Lung (tissue), 12 donors: Measurements from ENCODE around the gene SOX10. TPM values are rescaled to one million over a fixed set of nuclear protein-coding genes. Genes with fewer than 3 reads are reported as not detected.

Source experiments
- ATAC-seq: fragments of 200-7000 bp; cut with Tn5 transposase; one replicate; pipeline ENCODE4 v1.9.1; 2020; ENCODE audit warnings: moderate number of reproducible peaks; ENCODE audit not compliant: insufficient read depth, low FRiP score
- DNase-seq, 3 donors: peaks; one replicate each; pipeline ENCODE4 v3.0.0-alpha.2; 2013 to 2017
- H3K27ac ChIP-seq, 2 donors: one replicate each; pipeline ENCODE4 v1.5.1; 2013; ENCODE audit warnings: mild to moderate bottlenecking in 2 of 2, moderate library complexity in 2 of 2, control low read depth in 1 of 2, inconsistent platforms in 1 of 2, low read depth in 1 of 2, low read length in 1 of 2
- H3K27me3 ChIP-seq, 3 donors: one replicate each; pipeline ENCODE4 v1.5.1; 2013; ENCODE audit warnings: low read length in 2 of 3; ENCODE audit not compliant: control insufficient read depth in 3 of 3, insufficient read depth in 3 of 3
- H3K36me3 ChIP-seq, 4 donors: one replicate each; pipeline ENCODE4 v1.5.1; 2013; ENCODE audit warnings: low read length in 4 of 4, mild to moderate bottlenecking in 1 of 4, moderate library complexity in 1 of 4; ENCODE audit not compliant: control insufficient read depth in 4 of 4, insufficient read depth in 4 of 4
- H3K4me1 ChIP-seq, 5 donors: one replicate each; pipeline ENCODE4 v1.5.1; 2013; ENCODE audit warnings: low read length in 5 of 5, mild to moderate bottlenecking in 2 of 5, moderate library complexity in 1 of 5; ENCODE audit not compliant: control insufficient read depth in 5 of 5, insufficient read depth in 5 of 5
- H3K4me3 ChIP-seq: one replicate; pipeline ENCODE4 v1.5.1; 2013; ENCODE audit warnings: mild to moderate bottlenecking, control low read depth, moderate library complexity
- H3K9ac ChIP-seq, 2 donors: one replicate each; pipeline ENCODE4 v1.5.1; 2013; ENCODE audit warnings: low read length in 2 of 2, control low read depth in 1 of 2; ENCODE audit not compliant: insufficient read depth in 1 of 2
- H3K9me3 ChIP-seq, 4 donors: one replicate each; pipeline ENCODE4 v1.5.1; 2013; ENCODE audit warnings: low read length in 3 of 4, mild to moderate bottlenecking in 1 of 4, moderate library complexity in 1 of 4; ENCODE audit not compliant: control insufficient read depth in 4 of 4, insufficient read depth in 3 of 4
- CTCF ChIP-seq: IDR thresholded peaks from 2 replicates; pipeline ENCODE4 v1.5.1; 2012; ENCODE audit warnings: mild to moderate bottlenecking; ENCODE audit errors: control extremely low read depth, extremely low read depth
- WGBS, 2 donors: extraction: QIAGEN DNeasy Blood & Tissue Kit; methylation state at CpG; one replicate each; pipeline ENCODE4 v1.1.7; 2013; 5-methylcytosine and 5-hydroxymethylcytosine counted together
- polyA plus RNA-seq, 2 donors: library from polyadenylated mRNA; stranded (reverse); fragments of 200-250 nt; gene quantifications; one replicate each; pipeline ENCODE4 v1.2.1, GENCODE V29; 2013
- total RNA-seq, 2 donors: library from RNA; depleted of rRNA in 1 of 2; stranded (reverse); fragments of >200 nt in 1 of 2; gene quantifications; one replicate each; pipeline ENCODE4 v1.2.1, GENCODE V29; 2014 to 2021
- donor health status: control.
- donor health status: control.
- donor health status: Bipolar disorder and iron deficiency.
- donor health status: healthy.
- donor health status: DM: yes; HTN: yes; CAD: no.

SOX10 gene
- total and polyA plus RNA-seq, 4 donors, result 0.10 to 0.54 TPM; not detected in 2

DNA sequence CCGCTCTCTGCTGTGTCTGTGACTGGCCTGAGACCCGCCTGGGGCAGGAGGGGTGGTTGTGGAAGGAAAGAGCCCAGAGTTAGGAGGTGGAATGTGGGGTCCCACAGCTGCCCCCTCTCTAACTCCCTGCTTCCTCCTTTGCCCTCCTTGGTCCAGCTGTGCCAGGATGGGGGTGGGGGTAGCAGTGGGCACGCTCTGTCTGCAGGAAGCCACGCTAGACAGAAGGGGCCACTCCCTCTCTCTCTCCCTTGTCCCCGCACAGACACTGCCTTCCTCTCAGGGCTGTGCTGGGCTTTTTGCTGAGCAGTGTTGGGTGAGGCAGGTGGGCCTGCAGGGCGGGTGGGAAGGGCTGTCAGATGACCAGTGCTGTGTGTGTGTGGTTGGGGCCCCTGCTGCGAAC is 2.0 kb upstream of the SOX10 start:
- 63 to 82% methylated on average over 7 of the region's 7 CpGs for WGBS, 2 donors
- H3K4me3 ChIP-seq, result no peak overlapping the region
- H3K4me1 ChIP-seq, result peaks cover 0 to 11% (median 0%) of the 10 kb centered on the region in 5 donors
- H3K27ac ChIP-seq, result no peak overlapping the region
- H3K9ac ChIP-seq, result no peak overlapping the region
- H3K27me3 ChIP-seq, result peaks cover 0 to 15% (median 5%) of the 10 kb centered on the region in 3 donors
- H3K9me3 ChIP-seq, result no peaks in the 10 kb centered on the region
- H3K36me3 ChIP-seq, result peaks cover 0 to 10% (median 2%) of the 10 kb centered on the region in 4 donors
- no peak for TF ChIP-seq CTCF
- ATAC-seq, result no peak
- DNase-seq, result no peak

- DNase-seq (peak in 2 of 3 donors; percentile 19 to 27), ATAC-seq (no peak)
- Histone ChIP-seq H3K36me3 (peaks cover 0 to 10% (median 2%) of the 10 kb centered on the region in 4 donors), H3K27ac (no peak overlapping the region), H3K9ac (no peak overlapping the region), H3K4me3 (no peak overlapping the region), H3K27me3 (peaks cover 0 to 15% (median 5%) of the 10 kb centered on the region in 3 donors), H3K9me3 (no peaks in the 10 kb centered on the region), H3K4me1 (peaks cover 0 to 11% (median 0%) of the 10 kb centered on the region in 5 donors)
- no peak for TF ChIP-seq CTCF
- 87 to 91% methylated on average over 27 of the region's 27 CpGs for WGBS, 2 donors
Observed at GRCh38 chr22:37985751-37986281, 1.5 kb upstream of the SOX10 start.

DNA sequence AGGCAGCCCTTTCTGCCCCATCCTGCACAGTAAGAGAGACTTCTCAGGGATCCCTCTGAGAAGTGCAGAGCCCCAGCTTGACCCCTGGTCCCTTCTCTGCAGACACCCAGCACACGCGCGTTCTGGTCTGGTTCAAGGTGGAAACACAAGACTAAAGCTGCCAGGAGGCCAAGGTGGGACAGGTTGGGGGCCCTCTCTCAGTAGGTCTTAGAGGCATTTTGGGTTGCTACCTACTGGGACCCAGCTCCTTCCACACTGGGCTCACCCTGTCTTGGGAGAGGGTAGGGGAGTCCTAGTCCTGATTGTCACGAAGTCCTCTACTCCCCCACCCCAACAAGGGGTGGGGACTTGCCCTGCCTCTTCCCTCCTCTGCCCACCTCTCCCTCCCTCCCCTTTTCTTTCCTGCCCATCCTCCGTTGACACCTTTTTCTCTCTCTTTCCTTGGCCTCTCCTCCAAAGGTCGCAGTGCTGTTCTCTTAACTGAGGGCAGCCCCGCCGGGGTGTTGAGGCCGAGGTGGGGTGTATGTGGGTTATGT is 763 bp upstream of the SOX10 start:
- peaks cover 0 to 13% (median 2%) of the 10 kb centered on the region in 4 donors for H3K36me3 ChIP-seq
- no peak overlapping the region for H3K4me3 ChIP-seq
- H3K4me1 ChIP-seq, result peaks cover 0 to 6% (median 0%) of the 10 kb centered on the region in 5 donors
- H3K27me3 ChIP-seq, result peaks cover 0 to 15% (median 5%) of the 10 kb centered on the region in 3 donors
- TF ChIP-seq CTCF, result no peak
- DNase-seq (no peak), ATAC-seq (no peak)
- no peak overlapping the region for H3K9ac ChIP-seq
- no peak overlapping the region for H3K27ac ChIP-seq
- H3K9me3 ChIP-seq, result no peaks in the 10 kb centered on the region
- WGBS, 2 donors, result 91% methylated on average over 9 of the region's 9 CpGs
